HG02885 (cell line): Measurements from ENCODE around the gene ALKAL2.
A peak's percentile ranks its signal among the peaks of the same experiment; 100 is the strongest.

ENCODE experiments used
- ATAC-seq: cut with Tn5 transposase; IDR thresholded peaks from one replicate; pipeline ENCODE4 v1.9.1; 2021; ENCODE audit warnings: mild to moderate bottlenecking; ENCODE audit not compliant: unreplicated experiment, poor library complexity

The ALKAL2 gene

GRCh38 chr2:252001-252602, 35.8 kb downstream of the ALKAL2 start:
- no peak for ATAC-seq

GRCh38 chr2:249538-250042, 38.3 kb downstream of the ALKAL2 start:
- ATAC-seq: no peak

GRCh38 chr2:248724-249123, 39.2 kb downstream of the ALKAL2 start:
- no peak for ATAC-seq

GRCh38 chr2:246489-247144, 41.3 kb downstream of the ALKAL2 start:
- peak; percentile 69 for ATAC-seq

- no peak for ATAC-seq
These were observed 43.3 kb downstream of the ALKAL2 start for GRCh38 chr2:244547-244946.

- ATAC-seq: no peak
These were observed 49.0 kb downstream of the ALKAL2 start for GRCh38 chr2:238869-239268.

GRCh38 chr2:238431-238830, 49.5 kb downstream of the ALKAL2 start:
- no peak for ATAC-seq

GRCh38 chr2:237878-238277, 50.0 kb downstream of the ALKAL2 start:
- no peak for ATAC-seq

- no peak for ATAC-seq
These were observed 50.8 kb downstream of the ALKAL2 start for GRCh38 chr2:236993-237539.

GRCh38 chr2:234421-234820, 53.5 kb downstream of the ALKAL2 start:
- no peak for ATAC-seq

- ATAC-seq: no peak
These were observed 54.9 kb downstream of the ALKAL2 start for GRCh38 chr2:233030-233429.

- ATAC-seq: no peak
These were observed 56.2 kb downstream of the ALKAL2 start for GRCh38 chr2:231521-232185.
